ENCODE measurements around the gene PLK2. TPM values are rescaled to one million over a fixed set of nuclear protein-coding genes. Genes with fewer than 3 reads are reported as not detected.

Gene PLK2
- polyA plus RNA-seq, 3 donors, result 3.4 to 17.0 (median 4.5) TPM

- Histone ChIP-seq H2AFZ (ENCODE audit: insufficient read depth, low read depth, low read length, poor library complexity, severe bottlenecking) (no peak overlapping the region), H3K27ac (ENCODE audit: low read depth in 1 of 2, low read length in 2 of 2) (no peak overlapping the region), H3K9me3 (replicated peaks in 1 of 2; ENCODE audit: control insufficient read depth in 1 of 2, insufficient read depth in 1 of 2, low read length in 2 of 2) (no peaks in the 10 kb centered on the region), H3K4me1 (ENCODE audit: control insufficient read depth in 1 of 2, insufficient read depth in 2 of 2, low read length in 2 of 2) (peaks cover 16 to 24% of the 10 kb centered on the region in 2 donors), H3K4me3 (replicated peaks in 1 of 3; ENCODE audit: low read depth in 2 of 3, low read length in 3 of 3) (no peak overlapping the region), H3K9ac (ENCODE audit: insufficient read depth, low read length, poor library complexity, severe bottlenecking) (no peak overlapping the region), H3K27me3 (ENCODE audit: control insufficient read depth in 2 of 2, insufficient read depth in 2 of 2, low read length in 2 of 2) (peaks cover 5 to 12% of the 10 kb centered on the region in 2 donors), H3K4me2 (replicated peaks; ENCODE audit: extremely low read depth, low read length, poor library complexity, severe bottlenecking) (no peak overlapping the region), H3K36me3 (replicated peaks in 1 of 2; ENCODE audit: control insufficient read depth in 1 of 2, insufficient read depth in 2 of 2, low read length in 2 of 2) (peaks cover 0 to 10% of the 10 kb centered on the region in 2 donors), H4K20me1 (ENCODE audit: insufficient read depth, low read length) (no peaks in the 10 kb centered on the region), H3K79me2 (ENCODE audit: insufficient read depth, low read length) (no peaks in the 10 kb centered on the region)
- peaks cover 0 to 3% (median 0%) of the 10 kb centered on the region in 7 donors for H3K9me3 Mint-ChIP-seq
- WGBS (ENCODE audit: insufficient coverage), result no CpG with 5 or more reads among the region's 1 CpG
- intact Hi-C loops (cut with micrococcal nuclease), result no loop called here
- H3K27ac Mint-ChIP-seq, result no peak overlapping the region
- H3K36me3 Mint-ChIP-seq, result peaks cover 10 to 16% of the 10 kb centered on the region in 2 donors
- H3K27me3 Mint-ChIP-seq (ENCODE audit: low read depth in 3 of 3), result peaks cover 11 to 19% (median 13%) of the 10 kb centered on the region in 3 donors
- no peak overlapping the region for H3K4me3 Mint-ChIP-seq
- peaks cover 14% of the 10 kb centered on the region for H3K4me1 Mint-ChIP-seq
- no peak for DNase-seq
- TF ChIP-seq CTCF (IDR thresholded peaks at IDR 0.05), result no peak
Observed at GRCh38 chr5:58456486-58456885, 3.4 kb downstream of the PLK2 start.

- intact Hi-C loops (cut with micrococcal nuclease), result no loop called here
- Histone ChIP-seq H3K79me2 (ENCODE audit: insufficient read depth, low read length) (no peaks in the 10 kb centered on the region), H3K4me3 (replicated peaks in 1 of 3; ENCODE audit: low read depth in 2 of 3, low read length in 3 of 3) (no peak overlapping the region), H2AFZ (ENCODE audit: insufficient read depth, low read depth, low read length, poor library complexity, severe bottlenecking) (no peak overlapping the region), H3K9me3 (replicated peaks in 1 of 2; ENCODE audit: control insufficient read depth in 1 of 2, insufficient read depth in 1 of 2, low read length in 2 of 2) (no peaks in the 10 kb centered on the region), H3K27ac (ENCODE audit: low read depth in 1 of 2, low read length in 2 of 2) (no peak overlapping the region), H3K27me3 (ENCODE audit: control insufficient read depth in 2 of 2, insufficient read depth in 2 of 2, low read length in 2 of 2) (peaks cover 5 to 12% of the 10 kb centered on the region in 2 donors), H3K9ac (ENCODE audit: insufficient read depth, low read length, poor library complexity, severe bottlenecking) (no peak overlapping the region), H3K4me1 (ENCODE audit: control insufficient read depth in 1 of 2, insufficient read depth in 2 of 2, low read length in 2 of 2) (peaks cover 16 to 28% of the 10 kb centered on the region in 2 donors), H4K20me1 (ENCODE audit: insufficient read depth, low read length) (no peaks in the 10 kb centered on the region), H3K4me2 (replicated peaks; ENCODE audit: extremely low read depth, low read length, poor library complexity, severe bottlenecking) (no peak overlapping the region), H3K36me3 (replicated peaks in 1 of 2; ENCODE audit: control insufficient read depth in 1 of 2, insufficient read depth in 2 of 2, low read length in 2 of 2) (peaks cover 0 to 10% of the 10 kb centered on the region in 2 donors)
- DNase-seq, result no peak
- Mint-ChIP-seq H3K9me3 (peaks cover 0 to 3% (median 0%) of the 10 kb centered on the region in 7 donors), H3K4me3 (no peak overlapping the region), H3K4me1 (peaks cover 14% of the 10 kb centered on the region), H3K36me3 (peaks cover 10 to 16% of the 10 kb centered on the region in 2 donors), H3K27me3 (ENCODE audit: low read depth in 3 of 3) (peaks cover 11 to 19% (median 13%) of the 10 kb centered on the region in 3 donors), H3K27ac (no peak overlapping the region)
- no peak for TF ChIP-seq CTCF (IDR thresholded peaks at IDR 0.05)
- whole genome bisulfite sequencing (ENCODE audit: insufficient coverage), result no CpG with 5 or more reads among the region's 3 CpGs
Observed at GRCh38 chr5:58456026-58456425, 3.9 kb downstream of the PLK2 start.

Measured in CD14-positive monocyte (primary cell).